T-helper 17 cell (primary cell): ENCODE measurements around the gene MIR17HG. TPM values are rescaled to one million over a fixed set of nuclear protein-coding genes. Genes with fewer than 3 reads are reported as not detected.
A peak's percentile ranks its signal among the peaks of the same experiment; 100 is the strongest.

ENCODE experiments used
- ATAC-seq: fragments of 150-1000 bp; cut with Tn5 transposase; 2 replicates; pipeline ENCODE4 v1.10.0; 2021; ENCODE audit warnings: mild to moderate bottlenecking, moderate library complexity
- DNase-seq, 3 donors: peaks; one replicate each; pipeline versions ENCODE4 v3.0.0 to v3.0.0-alpha.2; 2020 to 2021
- H3K9me3 ChIP-seq: one replicate; pipeline ENCODE4 v1.7.0; 2013; ENCODE audit warnings: low read length, mild to moderate bottlenecking; ENCODE audit not compliant: control insufficient read depth, poor library complexity, severe bottlenecking
- H3K27ac Mint-ChIP-seq: one replicate; pipeline ENCODE4 v1.8.0; 2022; ENCODE audit warnings: mild to moderate bottlenecking, moderate library complexity, mixed read lengths
- H3K27me3 Mint-ChIP-seq: one replicate; pipeline ENCODE4 v1.8.0; 2022; ENCODE audit warnings: mixed read lengths
- H3K36me3 Mint-ChIP-seq: one replicate; pipeline ENCODE4 v1.8.0; 2022; ENCODE audit warnings: low read depth, mixed read lengths
- H3K4me1 Mint-ChIP-seq: one replicate; pipeline ENCODE4 v1.8.0; 2022; ENCODE audit warnings: mild to moderate bottlenecking, mixed read lengths
- H3K4me3 Mint-ChIP-seq: one replicate; pipeline ENCODE4 v1.8.0; 2022; ENCODE audit warnings: mild to moderate bottlenecking, moderate library complexity, mixed read lengths
- total RNA-seq, 4 donors: library from RNA in 2 of 4; stranded (reverse) in 2 of 4; gene quantifications; one replicate each; pipeline ENCODE4 v1.2.3 and lab custom pipeline; 2022 to 2026

Gene MIR17HG
- total RNA-seq, 2 donors from 2014 or later: 6.9 to 9.1 TPM

DNA sequence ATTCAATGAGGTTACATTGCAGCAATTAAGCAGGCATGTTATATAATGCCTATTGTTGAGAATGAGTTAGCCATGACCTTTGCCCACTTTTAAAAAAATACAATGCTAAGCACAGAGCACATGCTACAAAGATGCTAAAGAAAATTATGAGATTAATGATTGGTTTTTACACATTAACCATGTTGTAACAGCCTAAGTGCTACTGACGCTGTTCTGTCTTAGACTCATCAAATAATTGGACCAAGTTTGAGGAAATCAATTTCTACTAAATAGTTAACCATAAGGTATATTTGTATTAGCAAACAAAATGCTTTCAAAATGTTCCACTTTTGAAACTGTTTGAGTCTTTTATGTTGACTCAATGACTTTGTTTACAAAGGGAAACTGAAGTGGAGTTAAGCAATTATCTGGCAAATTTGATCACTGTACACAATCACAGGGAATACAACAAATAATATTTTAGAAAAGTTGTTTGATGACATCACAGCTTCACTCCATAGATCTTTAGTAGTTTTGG, 14.3 kb downstream of the MIR17HG start:
- ATAC-seq: no peak
- Mint-ChIP-seq H3K36me3 (peaks cover 4% of the 10 kb centered on the region), H3K27me3 (no peaks in the 10 kb centered on the region), H3K27ac (no peak overlapping the region), H3K4me1 (peaks cover 17% of the 10 kb centered on the region), H3K4me3 (no peak overlapping the region)
- no peak for DNase-seq
- H3K9me3 ChIP-seq: no peaks in the 10 kb centered on the region

DNA sequence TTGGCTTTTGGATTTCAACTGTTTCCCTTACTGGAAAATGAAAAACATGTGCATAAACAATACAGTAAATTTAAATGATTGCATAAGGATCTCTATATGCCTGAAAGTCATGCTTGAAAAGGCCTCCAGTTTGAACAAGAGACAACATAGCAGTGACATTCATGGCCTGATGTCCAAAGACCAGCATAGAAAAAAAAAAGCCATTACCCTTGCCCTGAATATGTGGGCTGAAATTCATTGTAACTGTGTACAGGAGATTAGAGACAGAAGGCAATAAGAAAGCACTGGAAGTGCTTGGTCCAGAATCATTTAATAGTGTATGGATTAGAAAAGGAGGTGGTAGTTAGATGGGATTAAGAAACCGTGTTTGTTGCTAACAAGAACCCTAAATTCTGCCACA, 15.4 kb downstream of the MIR17HG start:
- DNase-seq (no peak), ATAC-seq (no peak)
- H3K36me3 Mint-ChIP-seq: no peaks in the 10 kb centered on the region
- peaks cover 11% of the 10 kb centered on the region for H3K4me1 Mint-ChIP-seq
- no peak overlapping the region for H3K4me3 Mint-ChIP-seq
- no peaks in the 10 kb centered on the region for H3K9me3 ChIP-seq
- no peak overlapping the region for H3K27ac Mint-ChIP-seq
- H3K27me3 Mint-ChIP-seq: no peaks in the 10 kb centered on the region

DNA sequence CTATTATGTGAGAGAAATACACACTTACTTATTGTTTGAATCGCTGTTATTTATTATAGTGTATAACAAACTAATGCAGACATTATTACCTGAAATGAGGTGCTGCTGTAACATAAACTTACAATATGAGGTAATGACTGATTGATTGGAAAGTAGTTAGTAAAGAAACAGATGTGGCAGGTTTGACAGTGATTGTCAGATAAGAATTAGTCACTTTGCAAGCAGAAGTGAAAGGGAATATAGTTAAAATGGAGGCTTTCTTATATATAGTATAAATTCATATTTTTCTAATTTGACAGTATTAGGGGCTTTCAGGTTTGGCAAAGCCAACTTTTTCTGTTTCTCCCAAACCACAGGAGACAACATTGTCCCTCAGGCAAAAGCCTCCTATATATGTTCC, 20.6 kb downstream of the MIR17HG start:
- Mint-ChIP-seq H3K27ac (no peak overlapping the region), H3K4me1 (peaks cover 2% of the 10 kb centered on the region), H3K4me3 (no peak overlapping the region), H3K27me3 (peaks cover 14% of the 10 kb centered on the region), H3K36me3 (no peaks in the 10 kb centered on the region)
- no peak for DNase-seq
- no peak for ATAC-seq
- no peaks in the 10 kb centered on the region for H3K9me3 ChIP-seq

DNA sequence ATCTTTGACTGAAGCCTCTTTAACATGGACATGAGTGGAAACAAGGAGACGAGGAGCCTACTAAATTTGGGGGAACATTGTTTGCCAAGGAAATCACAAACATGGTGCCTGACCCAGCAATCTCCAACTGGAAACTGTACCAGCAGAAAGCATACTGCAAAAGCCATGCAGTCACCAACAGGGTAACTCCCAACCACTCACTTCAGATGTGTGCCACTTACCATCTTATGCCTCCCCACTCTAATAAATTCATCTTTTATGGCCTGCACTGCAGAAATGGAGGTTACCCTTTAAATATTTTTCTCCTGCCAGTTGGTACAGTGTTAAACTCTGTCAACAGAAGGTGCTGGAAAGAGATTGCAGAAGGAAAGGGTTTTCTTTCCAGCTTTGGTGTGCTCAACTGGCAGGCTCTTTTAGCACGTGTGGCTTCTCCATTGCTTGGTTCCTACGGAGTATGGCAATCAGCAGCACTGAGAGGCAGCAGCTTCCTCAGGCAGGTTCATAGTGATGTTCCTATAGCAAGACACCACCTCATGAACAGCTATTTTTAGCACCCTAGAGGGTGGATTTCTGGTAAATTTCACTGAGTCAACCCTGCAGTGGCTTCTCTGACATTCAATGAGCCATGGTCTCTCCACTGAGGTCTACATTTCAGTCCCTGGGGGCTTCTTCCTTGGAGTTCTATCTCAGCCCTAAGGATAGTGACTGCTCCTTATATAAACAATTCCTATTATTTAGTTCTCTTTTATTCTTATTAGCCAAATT, 21.4 kb downstream of the MIR17HG start:
- Mint-ChIP-seq H3K27me3 (peaks cover 14% of the 10 kb centered on the region), H3K36me3 (no peaks in the 10 kb centered on the region), H3K4me3 (no peak overlapping the region), H3K4me1 (peaks cover 2% of the 10 kb centered on the region), H3K27ac (no peak overlapping the region)
- DNase-seq: no peak
- H3K9me3 ChIP-seq: no peaks in the 10 kb centered on the region
- no peak for ATAC-seq

DNA sequence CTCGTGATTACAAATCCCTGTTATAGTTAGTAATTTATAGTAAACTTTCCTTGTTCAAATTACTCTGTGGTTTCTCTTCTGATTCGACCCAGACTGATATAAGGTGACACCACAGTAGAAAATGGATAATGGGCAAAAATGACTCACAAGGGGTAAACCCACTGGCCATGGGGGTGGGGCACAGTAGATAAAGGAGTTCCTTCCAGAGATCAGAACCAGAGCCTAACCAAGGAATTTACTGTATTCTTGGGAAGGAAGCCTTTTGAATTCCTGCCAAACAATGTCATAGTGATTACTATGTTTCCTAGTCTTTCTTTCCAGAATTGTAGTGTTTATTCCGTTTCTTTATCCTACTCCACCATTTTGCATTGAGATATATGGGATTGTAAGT, 21.9 kb downstream of the MIR17HG start:
- H3K27me3 Mint-ChIP-seq: peaks cover 14% of the 10 kb centered on the region
- no peaks in the 10 kb centered on the region for H3K9me3 ChIP-seq
- peaks cover 2% of the 10 kb centered on the region for H3K4me1 Mint-ChIP-seq
- H3K4me3 Mint-ChIP-seq: no peak overlapping the region
- no peaks in the 10 kb centered on the region for H3K36me3 Mint-ChIP-seq
- no peak for DNase-seq
- no peak overlapping the region for H3K27ac Mint-ChIP-seq
- ATAC-seq: no peak

DNA sequence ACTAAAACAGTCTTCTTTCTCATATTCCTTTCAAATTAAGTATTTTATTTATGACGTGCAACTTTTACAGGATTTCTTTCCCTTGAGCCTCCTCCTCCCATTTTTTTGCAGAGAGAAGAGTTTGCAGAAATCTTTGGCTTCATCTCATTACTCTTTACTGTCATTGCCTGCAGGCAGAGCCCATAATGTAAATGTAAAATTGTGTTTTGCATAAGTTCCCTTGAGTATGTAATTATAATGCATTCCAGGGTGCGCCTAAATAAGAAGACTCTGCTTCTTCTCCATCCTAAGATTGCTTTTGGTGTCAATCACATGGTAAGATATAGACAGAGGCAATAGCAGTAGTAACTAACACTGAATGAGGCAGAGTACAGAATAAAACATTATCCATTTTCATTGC, 23.0 kb downstream of the MIR17HG start:
- DNase-seq: no peak

DNA sequence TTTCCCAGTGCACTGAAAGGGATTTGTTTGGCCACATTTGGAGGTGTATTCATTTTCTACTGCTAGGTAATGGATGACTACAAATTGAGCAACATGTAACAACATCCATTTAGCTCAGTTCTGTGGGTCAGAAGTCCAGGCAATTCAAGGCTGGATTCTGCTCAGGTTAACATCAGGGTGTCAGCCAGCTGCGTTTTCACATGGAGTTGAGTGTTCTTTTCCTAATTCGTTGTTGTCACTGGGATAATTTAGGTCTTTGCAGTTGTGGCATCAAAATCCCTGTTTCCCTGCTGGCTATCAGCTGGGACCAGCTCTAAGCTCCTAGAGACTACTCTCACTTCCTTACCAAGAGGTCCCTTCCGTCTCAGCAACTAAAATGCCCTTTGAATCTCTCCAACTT, 25.4 kb downstream of the MIR17HG start:
- Mint-ChIP-seq H3K36me3 (no peaks in the 10 kb centered on the region), H3K4me3 (no peak overlapping the region), H3K4me1 (peaks cover 8% of the 10 kb centered on the region), H3K27ac (no peak overlapping the region), H3K27me3 (peaks cover 14% of the 10 kb centered on the region)
- DNase-seq: no peak
- no peak for ATAC-seq
- no peaks in the 10 kb centered on the region for H3K9me3 ChIP-seq

More for the DNA sequence above, 23.0 kb downstream of the MIR17HG start:
- H3K27ac Mint-ChIP-seq: no peak overlapping the region
- peaks cover 7% of the 10 kb centered on the region for H3K4me1 Mint-ChIP-seq
- peaks cover 14% of the 10 kb centered on the region for H3K27me3 Mint-ChIP-seq
- no peak for ATAC-seq
- H3K4me3 Mint-ChIP-seq: no peak overlapping the region
- H3K36me3 Mint-ChIP-seq: no peaks in the 10 kb centered on the region
- H3K9me3 ChIP-seq: no peaks in the 10 kb centered on the region

DNA sequence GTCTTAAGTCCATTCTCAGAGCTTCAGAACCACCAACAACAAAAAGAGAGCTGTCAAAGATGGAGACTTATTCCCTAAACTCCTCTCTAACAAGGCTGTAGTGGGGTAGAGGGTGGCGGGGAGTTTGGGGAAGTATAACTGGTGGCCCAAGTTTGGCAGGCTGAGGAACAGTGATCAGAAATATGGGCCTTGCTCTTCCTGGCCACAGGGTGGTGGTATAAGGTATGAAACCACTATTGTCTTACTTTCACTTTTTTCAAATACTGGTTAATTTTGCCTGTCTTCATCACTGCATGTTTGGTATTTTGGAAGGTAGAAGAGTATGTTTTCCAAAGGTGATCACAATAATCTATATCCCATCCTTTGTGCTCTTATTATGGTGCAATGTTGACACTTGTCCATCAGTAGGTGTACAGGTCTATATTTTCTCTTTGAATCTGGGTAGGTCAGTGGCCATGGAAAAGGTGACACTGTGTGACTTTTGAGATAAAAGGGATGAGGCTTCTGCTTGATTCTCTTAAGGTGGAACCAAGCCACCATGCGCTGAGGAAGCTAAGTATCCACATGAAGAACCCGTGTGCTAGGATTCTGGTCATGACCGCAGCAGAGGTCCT, 27.7 kb downstream of the MIR17HG start:
- Mint-ChIP-seq H3K36me3 (no peaks in the 10 kb centered on the region), H3K27me3 (peaks cover 5% of the 10 kb centered on the region), H3K4me1 (peaks cover 6% of the 10 kb centered on the region), H3K27ac (no peak overlapping the region), H3K4me3 (no peak overlapping the region)
- ATAC-seq: peak; percentile 75
- no peak for DNase-seq
- no peaks in the 10 kb centered on the region for H3K9me3 ChIP-seq

DNA sequence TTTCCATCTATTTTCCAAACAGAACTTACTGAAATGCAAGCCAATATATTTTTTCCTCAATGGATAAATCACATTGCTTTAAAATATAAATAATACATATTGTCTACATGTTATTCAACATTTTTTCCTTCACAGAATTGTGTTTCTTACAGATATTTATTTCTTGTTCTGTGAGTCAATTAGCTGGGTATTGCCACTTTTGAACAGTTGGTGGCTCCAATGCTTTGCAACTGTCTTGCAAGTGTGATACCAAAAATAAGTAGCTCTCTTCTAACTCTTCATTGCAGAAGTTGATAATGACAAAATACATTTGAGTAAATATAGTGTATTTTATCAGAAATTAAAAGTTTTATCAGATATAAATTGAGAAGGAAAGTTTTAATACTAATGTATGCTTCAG, 33.9 kb downstream of the MIR17HG start:
- DNase-seq: no peak
- no peak overlapping the region for H3K27ac Mint-ChIP-seq
- H3K36me3 Mint-ChIP-seq: peaks cover 4% of the 10 kb centered on the region
- no peaks in the 10 kb centered on the region for H3K9me3 ChIP-seq
- peaks cover 4% of the 10 kb centered on the region for H3K4me1 Mint-ChIP-seq
- ATAC-seq: no peak
- no peak overlapping the region for H3K4me3 Mint-ChIP-seq
- peaks cover 18% of the 10 kb centered on the region for H3K27me3 Mint-ChIP-seq

DNA sequence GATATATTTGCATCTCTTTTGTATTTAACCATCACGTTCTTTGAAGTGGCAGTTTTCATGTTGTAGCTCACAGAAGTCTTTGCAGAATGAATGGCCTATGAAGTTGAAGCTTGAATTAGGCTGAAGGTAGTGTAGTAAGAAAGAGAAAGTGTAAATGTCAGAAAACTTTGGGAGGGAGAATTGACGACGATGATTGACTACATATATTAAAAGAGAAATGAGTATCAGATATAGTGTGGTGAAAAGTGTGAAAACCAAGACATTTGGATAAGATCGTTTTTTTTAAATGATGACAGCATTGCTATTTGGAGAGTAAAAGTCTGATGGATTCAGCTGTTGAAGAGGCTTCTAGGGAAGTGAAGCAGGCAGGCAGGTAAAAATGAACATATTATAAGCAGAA, 36.3 kb downstream of the MIR17HG start:
- H3K27ac Mint-ChIP-seq: no peak overlapping the region
- H3K27me3 Mint-ChIP-seq: peaks cover 29% of the 10 kb centered on the region
- DNase-seq: no peak

DNA sequence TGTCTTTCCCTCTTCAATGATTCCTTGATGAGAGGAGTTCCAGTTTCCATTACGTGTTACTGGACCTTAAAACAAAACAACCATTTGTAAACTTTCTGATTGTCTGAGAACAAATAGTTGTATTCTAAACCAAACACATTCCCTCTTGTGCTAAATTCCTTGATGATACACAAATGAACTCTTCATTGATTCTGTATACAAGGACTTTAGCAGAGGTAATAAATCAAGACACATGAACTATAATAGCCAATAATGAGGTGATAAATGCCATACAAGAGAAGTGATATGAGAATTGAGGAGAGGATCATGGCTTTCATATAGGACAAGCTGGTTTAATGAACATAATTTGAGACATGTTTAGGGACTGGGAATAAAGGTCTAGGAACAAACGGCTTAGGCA, 37.4 kb downstream of the MIR17HG start:
- Mint-ChIP-seq H3K27ac (no peak overlapping the region), H3K36me3 (peaks cover 4% of the 10 kb centered on the region), H3K4me3 (no peak overlapping the region), H3K4me1 (peaks cover 4% of the 10 kb centered on the region), H3K27me3 (peaks cover 38% of the 10 kb centered on the region)
- H3K9me3 ChIP-seq: no peaks in the 10 kb centered on the region
- DNase-seq: no peak
- no peak for ATAC-seq

More for the DNA sequence above, 36.3 kb downstream of the MIR17HG start:
- peaks cover 4% of the 10 kb centered on the region for H3K36me3 Mint-ChIP-seq
- H3K4me3 Mint-ChIP-seq: peak overlapping the region; percentile 19
- no peak for ATAC-seq
- H3K9me3 ChIP-seq: no peaks in the 10 kb centered on the region
- H3K4me1 Mint-ChIP-seq: peaks cover 4% of the 10 kb centered on the region

DNA sequence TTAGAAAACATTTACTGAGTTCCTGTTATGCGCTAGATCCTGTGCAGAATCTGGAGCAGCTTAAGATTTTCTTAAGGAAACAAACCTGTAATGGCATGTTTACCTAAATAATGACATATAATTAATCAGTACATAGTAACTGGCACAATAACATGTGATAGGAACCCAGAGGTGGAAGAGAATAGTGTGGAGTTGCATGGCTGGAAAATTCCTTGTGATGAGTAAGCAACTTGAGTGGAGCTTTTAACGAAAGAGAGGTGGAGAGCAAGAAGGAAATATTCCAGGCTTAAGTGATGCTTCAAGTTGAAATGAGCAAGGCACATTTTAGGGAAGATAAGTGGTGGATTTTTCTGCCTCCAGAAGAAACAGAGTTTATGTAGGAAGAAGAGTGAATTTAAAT, 41.7 kb downstream of the MIR17HG start:
- DNase-seq (no peak), ATAC-seq (no peak)
- Mint-ChIP-seq H3K4me1 (no peaks in the 10 kb centered on the region), H3K36me3 (peaks cover 10% of the 10 kb centered on the region), H3K27me3 (peaks cover 55% of the 10 kb centered on the region), H3K27ac (no peak overlapping the region), H3K4me3 (no peak overlapping the region)
- no peaks in the 10 kb centered on the region for H3K9me3 ChIP-seq

DNA sequence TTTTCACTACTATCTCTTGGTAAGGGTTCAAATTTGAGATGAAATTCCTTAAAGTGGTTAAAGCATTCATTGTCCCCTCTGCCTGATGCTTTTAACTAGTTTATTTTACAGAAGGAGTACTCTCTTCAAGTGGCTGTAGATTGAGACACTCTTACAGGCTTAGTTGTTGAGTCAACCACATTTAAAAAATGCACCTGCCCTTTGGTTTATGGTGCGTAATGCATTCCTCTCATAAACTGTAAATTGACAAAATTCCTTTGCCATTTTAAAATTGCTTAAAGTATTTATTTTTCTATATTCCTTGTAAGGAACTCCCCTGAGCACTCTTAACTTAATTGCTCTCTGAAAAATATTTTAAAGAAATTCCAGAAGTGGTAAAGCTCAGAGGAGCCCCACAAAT, 50.1 kb downstream of the MIR17HG start:
- Mint-ChIP-seq H3K4me3 (no peak overlapping the region), H3K27ac (no peak overlapping the region), H3K36me3 (no peaks in the 10 kb centered on the region), H3K4me1 (peaks cover 9% of the 10 kb centered on the region), H3K27me3 (peaks cover 35% of the 10 kb centered on the region)
- DNase-seq (no peak), ATAC-seq (no peak)
- no peaks in the 10 kb centered on the region for H3K9me3 ChIP-seq
